Endothelial cell of umbilical vein (primary cell): ENCODE data around the gene DQX1. TPM values are rescaled to one million over a fixed set of nuclear protein-coding genes. Genes with fewer than 3 reads are reported as not detected.

Source experiments
- BruUV-seq: library from RNA; stranded (reverse); fragments of 400-500 nt; replicated peaks from 2 replicates; lab custom pipeline; 2021; lab: Mats Ljungman, UMichigan
- CTCF ChIA-PET: fragments of 300-600, 350-600 bp; sonication (Branson Sonifier 250); formaldehyde crosslinking; loops from one replicate; lab custom pipeline; 2021; ENCODE audit warnings: antibody characterized with exemption, inconsistent platforms; lab: Charles Lee
- POLR2A ChIA-PET: fragments of 300-600, 350-600 bp; sonication (Branson Sonifier 250); formaldehyde crosslinking; loops from one replicate; lab custom pipeline; 2021; ENCODE audit warnings: antibody characterized with exemption, inconsistent platforms; lab: Charles Lee
- DNase-seq: peaks from one replicate; pipeline ENCODE4 v3.0.0-alpha.2; 2011; ENCODE audit warnings: low read depth, low spot score
- FAIRE-seq: peaks from 2 replicates; lab custom pipeline; 2011; peaks lifted over from hg19 to GRCh38; lab: Jason Lieb, UNC
- H2AFZ ChIP-seq: 2 replicates; pipeline ENCODE4 v1.6.0; 2012; ENCODE audit warnings: low read depth, low read length, control low read depth, inconsistent platforms
- H3K27ac ChIP-seq: 2 replicates; pipeline ENCODE4 v1.5.1; 2011; ENCODE audit warnings: low read depth, mild to moderate bottlenecking, control low read depth, low read length, moderate library complexity; ENCODE audit not compliant: insufficient read depth
- H3K27me3 ChIP-seq, 2 experiments: 2 replicates each; pipeline versions ENCODE4 v1.6.0 to v1.6.1; 2011; ENCODE audit warnings: low read length in 2 of 2, mixed read lengths in 1 of 2; ENCODE audit not compliant: control insufficient read depth in 2 of 2, insufficient read depth in 2 of 2
- H3K36me3 ChIP-seq, 2 experiments: 2 replicates in 1 of 2; 3 replicates in 1 of 2; pipeline ENCODE4 v1.5.1; 2011; ENCODE audit warnings: low read length in 2 of 2, mild to moderate bottlenecking in 1 of 2, moderate library complexity in 1 of 2; ENCODE audit not compliant: control insufficient read depth in 2 of 2, insufficient read depth in 2 of 2; ENCODE audit errors: extremely low read depth in 1 of 2
- H3K4me1 ChIP-seq: 3 replicates; pipeline ENCODE4 v1.5.1; 2011; ENCODE audit warnings: mild to moderate bottlenecking, low read length; ENCODE audit not compliant: control insufficient read depth, insufficient read depth; ENCODE audit errors: extremely low read depth
- H3K4me2 ChIP-seq: 2 replicates; pipeline ENCODE4 v1.6.1; 2011; ENCODE audit warnings: low read length, control low read depth, mixed read lengths; ENCODE audit not compliant: insufficient read depth
- H3K4me3 ChIP-seq, 3 experiments: fragments of 200-600 bp in 1 of 3; sonication (generic), shearing (Covaris generic) in 1 of 3; replicated peaks in 1 of 3; 2 replicates each; pipeline ENCODE4 v1.5.1; 2011 to 2016; ENCODE audit warnings: control low read depth in 3 of 3, low read length in 3 of 3, mild to moderate bottlenecking in 2 of 3, inconsistent platforms in 1 of 3, low read depth in 1 of 3, moderate library complexity in 1 of 3; ENCODE audit not compliant: insufficient read depth in 1 of 3
- H3K79me2 ChIP-seq: 2 replicates; pipeline ENCODE4 v1.6.0; 2012; ENCODE audit warnings: low read length, inconsistent platforms; ENCODE audit not compliant: control insufficient read depth, insufficient read depth
- H3K9ac ChIP-seq: replicated peaks from 2 replicates; pipeline ENCODE3; 2011; ENCODE audit warnings: low read length, control low read depth; ENCODE audit not compliant: insufficient read depth; ENCODE audit errors: extremely low read depth
- H3K9me1 ChIP-seq: replicated peaks from 3 replicates; pipeline ENCODE4 v1.6.0; 2011; ENCODE audit warnings: mild to moderate bottlenecking, low read length; ENCODE audit not compliant: control insufficient read depth, insufficient read depth; ENCODE audit errors: extremely low read depth
- H3K9me3 ChIP-seq: replicated peaks from 2 replicates; pipeline ENCODE4 v1.5.1; 2012; ENCODE audit warnings: low read length, inconsistent platforms; ENCODE audit not compliant: control insufficient read depth, insufficient read depth
- H4K20me1 ChIP-seq: replicated peaks from 2 replicates; pipeline ENCODE3; 2011; ENCODE audit warnings: mild to moderate bottlenecking, low read length; ENCODE audit not compliant: control insufficient read depth, insufficient read depth; ENCODE audit errors: extremely low read depth
- EZH2 ChIP-seq: IDR thresholded peaks from 2 replicates; pipeline ENCODE4 v1.6.1; 2012; ENCODE audit warnings: borderline replicate concordance, low read depth, mild to moderate bottlenecking, moderate library complexity, low read length, inconsistent platforms; ENCODE audit not compliant: severe bottlenecking
- FOS ChIP-seq: IDR thresholded peaks from 2 replicates; pipeline ENCODE4 v1.6.1; 2011; ENCODE audit warnings: mild to moderate bottlenecking, low read length, moderate library complexity, borderline replicate concordance; ENCODE audit not compliant: insufficient read depth
- GATA2 ChIP-seq: IDR thresholded peaks from 2 replicates; pipeline ENCODE4 v1.7.0; 2011; ENCODE audit warnings: low read depth, mild to moderate bottlenecking, moderate library complexity, mixed read lengths, low read length; ENCODE audit not compliant: insufficient read length, insufficient read depth
- JUN ChIP-seq: IDR thresholded peaks from 2 replicates; pipeline ENCODE4 v1.6.1; 2011; ENCODE audit warnings: borderline replicate concordance, low read depth; ENCODE audit not compliant: insufficient read length, insufficient read depth
- MYC ChIP-seq: IDR thresholded peaks from one replicate; pipeline ENCODE4 v1.6.1; 2011; ENCODE audit warnings: mild to moderate bottlenecking, low read depth, low read length
- POLR2A ChIP-seq: IDR thresholded peaks from 2 replicates; pipeline ENCODE4 v1.6.1; 2012; ENCODE audit warnings: low read depth, mild to moderate bottlenecking, control low read depth, low read length
- POLR2AphosphoS5 ChIP-seq: IDR thresholded peaks from 2 replicates; pipeline ENCODE4 v1.6.1; 2012; ENCODE audit warnings: low read depth, mild to moderate bottlenecking, control low read depth, low read length, moderate library complexity; ENCODE audit not compliant: insufficient read depth
- dilution Hi-C: fragments of 300-500 bp; cut with MboI; formaldehyde crosslinking; loops from one replicate; pipeline ENCODE4 v1.15.0; 2019; ENCODE audit warnings: low sequenced_read_pairs; ENCODE audit not compliant: extremely low pct_ligation_motif_present
- intact Hi-C: fragments of 100-400 bp; cut with micrococcal nuclease; formaldehyde crosslinking; loops from one replicate; pipeline ENCODE4 v1.10.0; 2022
- polyA plus RNA-seq, 4 experiments: library from polyadenylated mRNA; depleted of rRNA in 3 of 4; stranded (reverse) in 3 of 4; unstranded in 1 of 4; fragments of >200 nt; gene quantifications; 2 replicates each; pipeline versions ENCODE4 v1.2.1 to v1.2.3, GENCODE V29; 2011 to 2012; ENCODE audit warnings: missing spikeins in 1 of 4
- total RNA-seq: library from RNA; stranded (reverse); gene quantifications from 2 replicates; pipeline ENCODE4 v1.2.3, GENCODE V29; 2021
- TF ChIP-seq, protein P1 (sequence below): IDR thresholded peaks from 2 replicates; pipeline ENCODE4 v1.6.1; 2011; ENCODE audit not compliant: insufficient read depth, insufficient read length
- TF ChIP-seq, protein P2 (sequence below), 2 donors: IDR thresholded peaks; 1 replicate in 1 of 2; 2 replicates in 1 of 2; pipeline ENCODE4 v1.5.1; 2011; ENCODE audit warnings: low read length in 2 of 2, mild to moderate bottlenecking in 2 of 2, moderate library complexity in 2 of 2, control low read depth in 1 of 2, inconsistent platforms in 1 of 2, low read depth in 1 of 2; ENCODE audit not compliant: insufficient read depth in 1 of 2; ENCODE audit errors: extremely low read depth in 1 of 2

Gene DQX1
- total and polyA plus RNA-seq, 2 donors (not counting 3 experiments of a cell fraction or from before 2014, with no cell fraction given) = 0.06 to 0.44 TPM

DNA sequence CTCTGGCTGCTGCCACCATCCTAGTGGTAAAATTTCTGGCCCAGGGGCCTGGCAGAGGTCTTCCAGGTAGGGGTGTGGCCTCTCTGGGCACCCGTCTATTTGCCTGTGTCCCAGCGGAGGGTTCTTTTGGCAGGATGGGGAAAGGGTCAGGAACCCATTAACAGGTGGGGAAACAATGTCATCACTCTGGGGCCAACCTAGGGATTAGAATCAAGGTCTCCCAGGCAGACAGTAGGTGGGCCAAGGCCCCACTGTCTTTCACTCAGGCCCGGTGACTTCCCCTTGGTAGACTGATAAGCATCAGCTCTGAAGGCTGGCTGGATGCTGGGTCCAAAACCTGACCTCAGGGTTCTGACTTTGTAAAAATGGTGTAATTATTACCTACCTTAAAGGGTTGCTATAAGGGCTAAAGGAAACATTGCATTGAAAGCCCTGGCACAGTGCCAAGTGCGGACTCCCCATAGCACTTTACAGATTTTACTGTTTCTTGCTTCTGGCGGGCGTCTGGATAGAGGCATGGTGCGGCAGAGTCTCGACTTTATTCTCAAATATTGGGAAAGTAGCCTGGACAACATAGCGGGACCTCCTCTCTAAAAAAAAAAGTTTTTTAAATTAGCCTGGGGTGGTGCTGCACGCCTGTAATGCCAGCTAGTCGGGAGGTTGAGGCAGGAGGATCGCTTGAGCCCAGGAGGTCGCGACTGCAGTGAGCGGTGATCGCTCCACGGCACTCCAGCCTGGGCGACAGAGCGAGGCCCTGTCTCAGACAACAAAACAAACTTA lies 28.8 kb downstream of the DQX1 start:
- POLR2A ChIA-PET = no interaction called here
- DNase-seq (no peak), FAIRE-seq (no peak)
- intact Hi-C loops = loop anchor here (5.0 kb wide), 1 partner anchor 35 kb away; no protein-coding TSS in a partner anchor
- H3K27ac ChIP-seq = no peak overlapping the region
- H4K20me1 ChIP-seq = no peaks in the 10 kb centered on the region
- H2AFZ ChIP-seq = no peak overlapping the region
- no peak overlapping the region for H3K4me3 ChIP-seq
- dilution Hi-C loops = no loop called here
- TF ChIP-seq, protein P1, sequence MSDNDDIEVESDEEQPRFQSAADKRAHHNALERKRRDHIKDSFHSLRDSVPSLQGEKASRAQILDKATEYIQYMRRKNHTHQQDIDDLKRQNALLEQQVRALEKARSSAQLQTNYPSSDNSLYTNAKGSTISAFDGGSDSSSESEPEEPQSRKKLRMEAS = no peak
- TF ChIP-seq, protein P2, sequence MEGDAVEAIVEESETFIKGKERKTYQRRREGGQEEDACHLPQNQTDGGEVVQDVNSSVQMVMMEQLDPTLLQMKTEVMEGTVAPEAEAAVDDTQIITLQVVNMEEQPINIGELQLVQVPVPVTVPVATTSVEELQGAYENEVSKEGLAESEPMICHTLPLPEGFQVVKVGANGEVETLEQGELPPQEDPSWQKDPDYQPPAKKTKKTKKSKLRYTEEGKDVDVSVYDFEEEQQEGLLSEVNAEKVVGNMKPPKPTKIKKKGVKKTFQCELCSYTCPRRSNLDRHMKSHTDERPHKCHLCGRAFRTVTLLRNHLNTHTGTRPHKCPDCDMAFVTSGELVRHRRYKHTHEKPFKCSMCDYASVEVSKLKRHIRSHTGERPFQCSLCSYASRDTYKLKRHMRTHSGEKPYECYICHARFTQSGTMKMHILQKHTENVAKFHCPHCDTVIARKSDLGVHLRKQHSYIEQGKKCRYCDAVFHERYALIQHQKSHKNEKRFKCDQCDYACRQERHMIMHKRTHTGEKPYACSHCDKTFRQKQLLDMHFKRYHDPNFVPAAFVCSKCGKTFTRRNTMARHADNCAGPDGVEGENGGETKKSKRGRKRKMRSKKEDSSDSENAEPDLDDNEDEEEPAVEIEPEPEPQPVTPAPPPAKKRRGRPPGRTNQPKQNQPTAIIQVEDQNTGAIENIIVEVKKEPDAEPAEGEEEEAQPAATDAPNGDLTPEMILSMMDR (IDR thresholded peaks at IDR 0.05; ENCODE audit: extremely low read depth in 1 of 2, insufficient read depth in 1 of 2, low read depth in 1 of 2, low read length in 2 of 2) = no peak
- TF ChIP-seq MYC (no peak), JUN (no peak), POLR2A (no peak), GATA2 (no peak), EZH2 (no peak), FOS (no peak), POLR2AphosphoS5 (no peak)
- peaks cover 23% of the 10 kb centered on the region for H3K4me1 ChIP-seq
- no peaks in the 10 kb centered on the region for H3K9me3 ChIP-seq
- H3K36me3 ChIP-seq = peaks cover 3 to 4% of the 10 kb centered on the region in 2 experiments
- no peak overlapping the region for H3K9ac ChIP-seq
- H3K4me2 ChIP-seq = no peak overlapping the region
- no TSS peak for BruUV-seq
- H3K27me3 ChIP-seq = peaks cover 23 to 40% of the 10 kb centered on the region in 2 experiments
- H3K9me1 ChIP-seq = no peaks in the 10 kb centered on the region
- CTCF ChIA-PET = interaction anchor here (1.4 to 2.6 kb wide), 2 partner anchors 8 to 14 kb away, joined by 3 to 6 read pairs; partner anchors contain the start of genes CCDC142 and TTC31
- no peaks in the 10 kb centered on the region for H3K79me2 ChIP-seq
